Left ventricle myocardium inferior (tissue), 1 donor: ENCODE results near the gene HNRNPAB. TPM values are rescaled to one million over a fixed set of nuclear protein-coding genes. Genes with fewer than 3 reads are reported as not detected.

Source experiments
- DNase-seq: peaks from one replicate; pipeline ENCODE4 v3.0.0-alpha.2; 2020
- H3K27ac ChIP-seq: fragments of 200-600 bp; replicated peaks from 2 replicates; pipeline ENCODE4 v1.8.0; 2021
- H3K27me3 ChIP-seq: fragments of 200-600 bp; 2 replicates; pipeline ENCODE4 v1.8.0; 2021; ENCODE audit warnings: low read depth
- H3K36me3 ChIP-seq: fragments of 200-600 bp; 2 replicates; pipeline ENCODE4 v1.8.0; 2021
- H3K4me1 ChIP-seq: fragments of 200-600 bp; 2 replicates; pipeline ENCODE4 v1.8.0; 2021
- H3K4me3 ChIP-seq: fragments of 200-600 bp; 2 replicates; pipeline ENCODE4 v1.8.0; 2021; ENCODE audit warnings: mild to moderate bottlenecking, moderate library complexity
- H3K9me3 ChIP-seq: fragments of 200-600 bp; replicated peaks from 2 replicates; pipeline ENCODE4 v1.8.0; 2021
- intact Hi-C: fragments of 100-400 bp; cut with micrococcal nuclease; formaldehyde crosslinking; loops from one replicate; pipeline ENCODE4 v1.11.0; 2022
- total RNA-seq: library from RNA; stranded (reverse); fragmentation: NEBNext Ultra II Directional; extraction: Animal tissue kit (Norgen Biotek cat#: 25700); gene quantifications from one replicate; pipeline ENCODE4 v1.2.1, GENCODE V29; 2021
- TF ChIP-seq, protein P1 (sequence below): fragments of 200-600 bp; IDR thresholded peaks from 2 replicates; pipeline ENCODE4 v1.8.0; 2021; ENCODE audit warnings: antibody characterized with exemption, mild to moderate bottlenecking, borderline replicate concordance
- donor health status: DM: no; HTN: yes; CAD: no; lungs with severe emphysema.

HNRNPAB gene
- total RNA-seq, 1 donor from 2014 or later, result 85.2 TPM

DNA sequence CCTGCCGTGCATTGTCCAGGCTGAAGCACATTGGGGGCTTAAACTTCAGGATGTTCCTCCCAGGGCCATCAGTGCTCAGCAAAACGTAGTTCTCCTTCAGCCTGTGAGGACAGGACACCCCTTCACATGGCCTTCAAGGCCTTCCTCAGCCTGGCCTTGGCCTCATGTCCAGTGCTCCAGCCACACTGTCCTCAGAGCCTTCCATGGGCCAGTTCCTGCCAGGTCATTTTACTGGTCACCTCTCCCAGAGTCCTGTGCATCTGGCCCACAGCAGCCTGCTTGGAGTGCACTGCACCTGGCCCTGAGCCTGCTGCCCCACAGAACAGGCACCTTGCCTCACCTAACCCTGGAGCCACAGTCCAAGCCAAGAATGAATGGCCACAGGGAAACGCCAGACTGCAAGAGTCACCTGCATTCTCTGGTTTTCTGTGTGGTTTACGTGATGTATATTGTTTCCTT, 8.7 kb downstream of the HNRNPAB start:
- TF ChIP-seq, protein P1, sequence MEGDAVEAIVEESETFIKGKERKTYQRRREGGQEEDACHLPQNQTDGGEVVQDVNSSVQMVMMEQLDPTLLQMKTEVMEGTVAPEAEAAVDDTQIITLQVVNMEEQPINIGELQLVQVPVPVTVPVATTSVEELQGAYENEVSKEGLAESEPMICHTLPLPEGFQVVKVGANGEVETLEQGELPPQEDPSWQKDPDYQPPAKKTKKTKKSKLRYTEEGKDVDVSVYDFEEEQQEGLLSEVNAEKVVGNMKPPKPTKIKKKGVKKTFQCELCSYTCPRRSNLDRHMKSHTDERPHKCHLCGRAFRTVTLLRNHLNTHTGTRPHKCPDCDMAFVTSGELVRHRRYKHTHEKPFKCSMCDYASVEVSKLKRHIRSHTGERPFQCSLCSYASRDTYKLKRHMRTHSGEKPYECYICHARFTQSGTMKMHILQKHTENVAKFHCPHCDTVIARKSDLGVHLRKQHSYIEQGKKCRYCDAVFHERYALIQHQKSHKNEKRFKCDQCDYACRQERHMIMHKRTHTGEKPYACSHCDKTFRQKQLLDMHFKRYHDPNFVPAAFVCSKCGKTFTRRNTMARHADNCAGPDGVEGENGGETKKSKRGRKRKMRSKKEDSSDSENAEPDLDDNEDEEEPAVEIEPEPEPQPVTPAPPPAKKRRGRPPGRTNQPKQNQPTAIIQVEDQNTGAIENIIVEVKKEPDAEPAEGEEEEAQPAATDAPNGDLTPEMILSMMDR, result no peak
- DNase-seq, result no peak
- no peaks in the 10 kb centered on the region for H3K27me3 ChIP-seq

DNA sequence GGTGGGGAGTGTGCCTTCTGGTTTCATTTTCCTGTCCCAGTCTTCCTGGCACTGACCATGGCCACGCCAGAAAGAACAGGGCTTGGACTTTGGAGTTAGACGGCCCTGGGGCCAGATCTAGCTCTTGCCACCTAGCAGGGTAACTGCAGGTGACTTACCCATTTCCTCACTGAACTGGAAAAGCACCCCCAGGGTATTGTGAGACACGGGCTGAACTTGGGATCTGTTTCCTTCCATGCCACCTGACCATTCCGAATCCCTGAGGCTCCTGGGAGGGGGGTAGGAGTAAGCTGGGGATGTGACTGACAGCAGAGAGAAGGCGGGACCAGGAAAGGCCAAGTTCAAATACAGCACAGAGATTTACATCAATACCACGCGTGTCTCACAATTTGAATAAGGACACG, 9.4 kb downstream of the HNRNPAB start:
- Histone ChIP-seq H3K9me3 (no peaks in the 10 kb centered on the region), H3K4me1 (peaks cover 22% of the 10 kb centered on the region), H3K27me3 (no peaks in the 10 kb centered on the region), H3K36me3 (peaks cover 95% of the 10 kb centered on the region), H3K4me3 (no peak overlapping the region), H3K27ac (no peak overlapping the region)
- DNase-seq, result no peak
- TF ChIP-seq, protein P1, result no peak
- intact Hi-C loops, result no loop called here

More for the DNA sequence above, 8.7 kb downstream of the HNRNPAB start:
- H3K36me3 ChIP-seq, result peaks cover 95% of the 10 kb centered on the region
- intact Hi-C loops, result no loop called here
- peaks cover 26% of the 10 kb centered on the region for H3K4me1 ChIP-seq
- H3K4me3 ChIP-seq, result no peak overlapping the region
- no peaks in the 10 kb centered on the region for H3K9me3 ChIP-seq
- no peak overlapping the region for H3K27ac ChIP-seq

DNA sequence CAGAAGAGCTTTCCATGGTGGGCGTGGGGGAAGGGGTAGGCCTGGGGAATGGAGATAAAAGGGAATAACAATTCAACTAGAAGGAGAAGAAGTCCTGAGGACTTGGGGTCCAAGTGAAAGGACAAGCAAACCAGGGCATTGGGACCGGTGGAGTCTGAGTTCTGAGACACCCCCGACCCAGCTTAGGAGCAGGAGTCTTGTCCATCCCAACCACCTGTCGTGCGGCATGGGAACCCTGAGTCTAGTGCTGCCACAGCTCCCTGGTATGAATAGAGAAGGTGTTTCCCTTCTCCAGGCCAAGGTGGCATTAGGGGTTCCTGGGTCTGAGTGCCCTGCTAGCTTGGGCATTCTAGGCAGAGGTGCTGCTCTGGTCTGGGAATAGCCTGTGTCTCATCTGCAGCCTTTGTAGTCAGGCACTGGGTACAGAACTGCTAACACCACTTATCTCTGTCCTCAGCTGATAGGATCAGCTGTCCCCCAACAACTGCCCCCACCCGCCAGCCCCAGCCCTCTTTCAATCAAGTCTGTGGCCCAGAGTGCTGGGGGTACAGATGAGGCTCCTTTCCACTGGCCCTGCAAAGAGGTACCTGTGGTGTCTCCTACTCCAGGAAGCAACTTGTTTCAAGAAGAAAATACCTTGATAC, 9.9 kb downstream of the HNRNPAB start:
- H3K4me3 ChIP-seq, result no peak overlapping the region
- H3K4me1 ChIP-seq, result peaks cover 22% of the 10 kb centered on the region
- H3K27me3 ChIP-seq, result no peaks in the 10 kb centered on the region
- intact Hi-C loops, result no loop called here
- DNase-seq, result no peak
- TF ChIP-seq, protein P1, result no peak
- H3K27ac ChIP-seq, result no peak overlapping the region
- H3K36me3 ChIP-seq, result peaks cover 91% of the 10 kb centered on the region
- H3K9me3 ChIP-seq, result no peaks in the 10 kb centered on the region

DNA sequence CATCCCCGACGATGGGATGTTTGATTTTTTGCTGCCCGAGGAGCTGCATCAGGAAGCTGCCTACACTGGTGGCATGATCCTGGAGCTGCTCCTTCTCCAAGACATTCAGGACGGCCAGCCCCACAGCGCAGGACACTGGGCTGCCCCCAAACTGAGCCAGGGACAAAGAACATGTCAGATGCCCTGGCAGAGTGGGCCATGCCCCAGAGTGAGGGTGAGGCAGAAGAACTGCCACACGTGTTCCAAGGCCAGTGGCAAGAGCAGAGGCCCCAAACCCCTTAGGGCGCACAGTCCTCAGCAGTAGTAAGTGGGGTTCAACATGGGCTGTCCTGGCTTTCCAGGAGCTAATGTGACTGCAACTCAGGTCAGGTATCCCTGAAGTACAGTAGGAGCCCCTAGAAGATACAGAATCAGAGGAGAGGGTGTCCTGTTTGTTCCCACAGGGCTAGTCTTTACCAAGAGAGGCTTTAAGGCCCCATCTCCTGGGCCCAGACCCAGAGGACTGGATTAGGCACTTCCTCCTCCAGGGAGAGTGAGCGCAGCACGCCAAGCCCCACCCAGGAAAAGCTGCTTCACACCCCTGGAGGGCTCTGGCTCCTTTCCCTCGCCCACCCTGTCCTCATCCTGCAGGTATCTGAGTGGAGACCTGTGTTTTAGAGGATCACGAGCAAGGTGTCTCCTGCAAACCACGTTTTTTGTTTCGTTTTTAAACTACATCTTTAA, 11.1 kb downstream of the HNRNPAB start:
- peaks cover 22% of the 10 kb centered on the region for H3K4me1 ChIP-seq
- no peaks in the 10 kb centered on the region for H3K27me3 ChIP-seq
- H3K36me3 ChIP-seq, result peaks cover 91% of the 10 kb centered on the region
- no peak overlapping the region for H3K27ac ChIP-seq
- no peak overlapping the region for H3K4me3 ChIP-seq
- intact Hi-C loops, result no loop called here
- no peaks in the 10 kb centered on the region for H3K9me3 ChIP-seq
- no peak for DNase-seq
- TF ChIP-seq, protein P1, result no peak

- Histone ChIP-seq H3K36me3 (peaks cover 90% of the 10 kb centered on the region), H3K4me3 (no peak overlapping the region), H3K27me3 (no peaks in the 10 kb centered on the region), H3K4me1 (peaks cover 22% of the 10 kb centered on the region), H3K9me3 (no peaks in the 10 kb centered on the region), H3K27ac (no peak overlapping the region)
- intact Hi-C loops, result no loop called here
- no peak for DNase-seq
- TF ChIP-seq, protein P1, result no peak
Observed at GRCh38 chr5:178216088-178216534, 11.8 kb downstream of the HNRNPAB start.
